Glutamatergic neuron (in vitro differentiated cells): ENCODE data around the gene CRACDL. TPM values are rescaled to one million over a fixed set of nuclear protein-coding genes. Genes with fewer than 3 reads are reported as not detected.

Experiments
- DNase-seq: peaks from one replicate; pipeline ENCODE4 v3.0.0; 2022
- H3K27ac Mint-ChIP-seq: one replicate; pipeline ENCODE4 v1.8.0; 2020; ENCODE audit warnings: mild to moderate bottlenecking, mixed read lengths, inconsistent platforms; ENCODE audit not compliant: unreplicated experiment
- H3K27me3 Mint-ChIP-seq: one replicate; pipeline ENCODE4 v1.8.0; 2020; ENCODE audit warnings: mild to moderate bottlenecking, moderate library complexity, mixed read lengths, inconsistent platforms; ENCODE audit not compliant: unreplicated experiment
- H3K36me3 Mint-ChIP-seq: one replicate; pipeline ENCODE4 v1.8.0; 2020; ENCODE audit warnings: mild to moderate bottlenecking, mixed read lengths, inconsistent platforms; ENCODE audit not compliant: unreplicated experiment
- H3K4me1 Mint-ChIP-seq: one replicate; pipeline ENCODE4 v1.8.0; 2020; ENCODE audit warnings: mild to moderate bottlenecking, low read depth, mixed read lengths, inconsistent platforms; ENCODE audit not compliant: unreplicated experiment
- H3K4me3 Mint-ChIP-seq: one replicate; pipeline ENCODE4 v1.8.0; 2020; ENCODE audit warnings: mild to moderate bottlenecking, mixed read lengths, inconsistent platforms; ENCODE audit not compliant: unreplicated experiment
- H3K9me3 Mint-ChIP-seq: one replicate; pipeline ENCODE4 v1.8.0; 2020; ENCODE audit warnings: mild to moderate bottlenecking, moderate library complexity, mixed read lengths, inconsistent platforms; ENCODE audit not compliant: unreplicated experiment
- CTCF ChIP-seq: fragments of 200-600 bp; sonication (generic); IDR thresholded peaks from one replicate; pipeline ENCODE4 v1.5.0; 2021; ENCODE audit not compliant: partially characterized antibody, unreplicated experiment
- total RNA-seq: library from RNA; stranded (reverse); fragmentation: NEBNext Ultra II Directional; extraction: Animal tissue kit (Norgen Biotek cat#: 25700); gene quantifications from one replicate; pipeline ENCODE4 v1.2.1, GENCODE V29; 2021; ENCODE audit not compliant: unreplicated experiment

CRACDL gene
- total RNA-seq, 1 donor from 2014 or later, result 2.1 TPM

- no peak overlapping the region for H3K4me3 Mint-ChIP-seq
- H3K36me3 Mint-ChIP-seq, result peaks cover 4% of the 10 kb centered on the region
- H3K27ac Mint-ChIP-seq, result no peak overlapping the region
- peaks cover 7% of the 10 kb centered on the region for H3K9me3 Mint-ChIP-seq
- H3K4me1 Mint-ChIP-seq, result peaks cover 18% of the 10 kb centered on the region
- TF ChIP-seq CTCF, result no peak
- peaks cover 2% of the 10 kb centered on the region for H3K27me3 Mint-ChIP-seq
- DNase-seq, result no peak
These were observed 124.3 kb downstream of the CRACDL start for GRCh38 chr2:98811766-98812165.

- DNase-seq, result no peak
- no peaks in the 10 kb centered on the region for H3K36me3 Mint-ChIP-seq
- peaks cover 4% of the 10 kb centered on the region for H3K9me3 Mint-ChIP-seq
- peaks cover 29% of the 10 kb centered on the region for H3K4me1 Mint-ChIP-seq
- H3K27me3 Mint-ChIP-seq, result peaks cover 2% of the 10 kb centered on the region
- TF ChIP-seq CTCF, result no peak
- H3K27ac Mint-ChIP-seq, result peak overlapping the region; percentile 31
- H3K4me3 Mint-ChIP-seq, result no peak overlapping the region
These were observed 125.5 kb downstream of the CRACDL start for GRCh38 chr2:98810588-98810928.

GRCh38 chr2:98809878-98810587, 126.0 kb downstream of the CRACDL start:
- Mint-ChIP-seq H3K36me3 (no peaks in the 10 kb centered on the region), H3K27ac (no peak overlapping the region), H3K27me3 (peaks cover 2% of the 10 kb centered on the region), H3K9me3 (peaks cover 4% of the 10 kb centered on the region), H3K4me3 (no peak overlapping the region), H3K4me1 (peaks cover 34% of the 10 kb centered on the region)
- no peak for DNase-seq
- no peak for TF ChIP-seq CTCF

GRCh38 chr2:98809116-98809515, 126.9 kb downstream of the CRACDL start:
- Mint-ChIP-seq H3K9me3 (peaks cover 5% of the 10 kb centered on the region), H3K27ac (no peak overlapping the region), H3K27me3 (peaks cover 3% of the 10 kb centered on the region), H3K36me3 (no peaks in the 10 kb centered on the region), H3K4me1 (peaks cover 43% of the 10 kb centered on the region), H3K4me3 (no peak overlapping the region)
- no peak for TF ChIP-seq CTCF
- DNase-seq, result no peak

- Mint-ChIP-seq H3K27ac (no peak overlapping the region), H3K4me1 (peaks cover 49% of the 10 kb centered on the region), H3K4me3 (no peak overlapping the region), H3K9me3 (peaks cover 5% of the 10 kb centered on the region), H3K36me3 (no peaks in the 10 kb centered on the region), H3K27me3 (peaks cover 9% of the 10 kb centered on the region)
- DNase-seq, result no peak
- no peak for TF ChIP-seq CTCF
These were observed 127.5 kb downstream of the CRACDL start for GRCh38 chr2:98808546-98808945.
